GM18907 (cell line): Measurements from ENCODE around the gene CORO1C.

Experiments used
- ATAC-seq: cut with Tn5 transposase; IDR thresholded peaks from one replicate; pipeline ENCODE4 v1.9.1; 2021; ENCODE audit warnings: mild to moderate bottlenecking, moderate library complexity; ENCODE audit not compliant: unreplicated experiment

Gene CORO1C

GRCh38 chr12:108653922-108654321 is 77.4 kb downstream of the CORO1C start:
- no peak for ATAC-seq

GRCh38 chr12:108653082-108653516 is 78.2 kb downstream of the CORO1C start:
- no peak for ATAC-seq

GRCh38 chr12:108650083-108650482 is 81.2 kb downstream of the CORO1C start:
- ATAC-seq = no peak

- no peak for ATAC-seq
Measured at GRCh38 chr12:108649669-108650068, 81.6 kb downstream of the CORO1C start.

- no peak for ATAC-seq
Measured at GRCh38 chr12:108649126-108649525, 82.2 kb downstream of the CORO1C start.

- ATAC-seq = no peak
Measured at GRCh38 chr12:108648371-108648770, 82.9 kb downstream of the CORO1C start.

GRCh38 chr12:108647585-108648287 is 83.6 kb downstream of the CORO1C start:
- ATAC-seq = no peak

GRCh38 chr12:108646600-108647579 is 84.4 kb downstream of the CORO1C start:
- no peak for ATAC-seq

GRCh38 chr12:108645686-108646599 is 85.4 kb downstream of the CORO1C start:
- no peak for ATAC-seq

GRCh38 chr12:108644811-108645120 is 86.6 kb downstream of the CORO1C start:
- no peak for ATAC-seq

- no peak for ATAC-seq
Measured at GRCh38 chr12:108643941-108644810, 87.1 kb downstream of the CORO1C start.

- ATAC-seq = no peak
Measured at GRCh38 chr12:108642899-108643654, 88.2 kb downstream of the CORO1C start.

GRCh38 chr12:108642269-108642870 is 88.9 kb downstream of the CORO1C start:
- no peak for ATAC-seq

- ATAC-seq = no peak
Measured at GRCh38 chr12:108641446-108642268, 89.7 kb downstream of the CORO1C start.

- no peak for ATAC-seq
Measured at GRCh38 chr12:108640802-108641445, 90.4 kb downstream of the CORO1C start.

- no peak for ATAC-seq
Measured at GRCh38 chr12:108638997-108639822, 92.1 kb downstream of the CORO1C start.
